NCI-H2029 (cell line): ENCODE data around the gene GMCL2.
A peak's percentile ranks its signal among the peaks of the same experiment; 100 is the strongest.
"Not testable (repeated sequence)": the region's sequence is repeated elsewhere in the genome, so short reads cannot be mapped to it uniquely, and the experiment has no call there.

Experiments
- DNase-seq: peaks from one replicate; lab custom pipeline; 2025; lab: John Stamatoyannopoulos, UW

Gene GMCL2, protein sequence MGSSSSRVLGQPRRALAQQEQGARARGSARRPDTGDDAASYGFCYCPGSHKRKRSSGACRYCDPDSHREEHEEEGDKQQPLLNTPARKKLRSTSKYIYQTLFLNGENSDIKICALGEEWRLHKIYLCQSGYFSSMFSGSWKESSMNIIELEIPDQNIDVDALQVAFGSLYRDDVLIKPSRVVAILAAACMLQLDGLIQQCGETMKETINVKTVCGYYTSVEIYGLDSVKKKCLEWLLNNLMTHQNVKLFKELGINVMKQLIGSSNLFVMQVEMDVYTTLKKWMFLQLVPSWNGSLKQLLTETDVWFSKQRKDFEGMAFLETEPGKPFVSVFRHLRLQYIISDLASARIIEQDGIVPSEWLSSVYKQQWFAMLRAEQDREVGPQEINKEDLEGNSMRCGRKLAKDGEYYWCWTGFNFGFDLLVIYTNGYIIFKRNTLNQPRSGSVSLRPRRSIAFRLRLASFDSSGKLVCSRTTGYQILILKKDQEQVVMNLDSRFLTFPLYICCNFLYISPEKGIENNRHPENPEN

DNA sequence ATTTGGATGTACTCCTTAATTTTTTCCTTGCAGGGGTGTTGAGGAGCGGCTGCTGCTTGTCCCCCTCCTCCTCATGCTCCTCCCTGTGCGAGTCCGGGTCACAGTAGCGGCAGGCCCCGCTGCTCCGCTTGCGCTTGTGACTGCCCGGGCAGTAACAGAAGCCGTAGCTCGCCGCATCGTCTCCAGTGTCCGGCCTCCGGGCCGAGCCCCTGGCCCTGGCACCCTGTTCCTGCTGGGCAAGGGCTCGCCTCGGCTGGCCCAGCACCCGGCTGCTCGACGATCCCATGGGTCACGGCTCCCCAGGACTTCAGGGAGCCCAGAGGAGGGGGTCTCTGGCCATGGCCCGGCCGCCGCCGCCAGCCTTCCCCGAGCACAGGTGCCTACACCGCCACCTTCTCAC is at the start of gene GMCL2:
Gene GMCL2 (minus strand): TSS at position 358 of the 400 bp plus-strand sequence. CDS start 72 bp downstream, at position 286.
- DNase-seq, result no peak

DNA sequence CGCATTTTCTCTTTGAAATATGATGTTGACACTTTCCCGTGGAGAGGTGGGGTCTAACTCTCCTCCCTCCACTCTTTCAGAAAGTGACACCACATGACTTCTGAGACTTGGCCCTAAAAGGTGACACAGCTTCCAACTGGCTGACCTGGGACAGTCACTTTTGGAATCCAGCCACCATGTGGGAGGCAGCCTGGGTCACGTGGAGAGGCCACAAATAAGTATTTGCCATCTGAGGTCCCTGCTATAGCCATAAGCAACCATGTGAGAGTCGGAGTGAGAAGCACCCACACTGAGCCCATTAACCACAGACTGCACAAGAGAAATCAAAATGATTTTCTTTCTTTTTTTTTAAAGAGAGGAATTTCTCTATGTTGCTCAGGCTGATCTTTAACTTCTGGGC is 49.5 kb upstream of the GMCL2 start:
- no peak for DNase-seq

- DNase-seq, result no peak
Measured at GRCh38 chr5:178236126-178236525, 49.0 kb upstream of the GMCL2 start.

DNA sequence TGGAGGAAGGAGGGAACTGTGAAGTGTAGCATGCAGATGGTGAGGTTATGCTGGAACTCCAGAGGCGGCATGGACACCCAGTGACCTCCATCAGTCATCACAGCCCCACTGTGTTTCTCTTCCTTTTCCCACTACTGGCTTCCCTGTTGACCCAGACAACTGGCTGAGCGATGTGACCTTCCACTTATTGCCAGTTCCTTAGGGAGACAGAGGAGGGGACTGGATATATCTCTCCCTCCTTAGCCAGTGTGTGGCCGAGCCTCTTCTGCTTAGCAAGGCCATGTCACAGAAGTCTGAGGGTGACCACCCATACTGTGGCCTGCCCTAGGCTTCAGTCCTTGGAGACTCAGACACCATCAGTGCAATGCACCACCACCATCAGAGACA is 48.4 kb upstream of the GMCL2 start:
- no peak for DNase-seq

DNA sequence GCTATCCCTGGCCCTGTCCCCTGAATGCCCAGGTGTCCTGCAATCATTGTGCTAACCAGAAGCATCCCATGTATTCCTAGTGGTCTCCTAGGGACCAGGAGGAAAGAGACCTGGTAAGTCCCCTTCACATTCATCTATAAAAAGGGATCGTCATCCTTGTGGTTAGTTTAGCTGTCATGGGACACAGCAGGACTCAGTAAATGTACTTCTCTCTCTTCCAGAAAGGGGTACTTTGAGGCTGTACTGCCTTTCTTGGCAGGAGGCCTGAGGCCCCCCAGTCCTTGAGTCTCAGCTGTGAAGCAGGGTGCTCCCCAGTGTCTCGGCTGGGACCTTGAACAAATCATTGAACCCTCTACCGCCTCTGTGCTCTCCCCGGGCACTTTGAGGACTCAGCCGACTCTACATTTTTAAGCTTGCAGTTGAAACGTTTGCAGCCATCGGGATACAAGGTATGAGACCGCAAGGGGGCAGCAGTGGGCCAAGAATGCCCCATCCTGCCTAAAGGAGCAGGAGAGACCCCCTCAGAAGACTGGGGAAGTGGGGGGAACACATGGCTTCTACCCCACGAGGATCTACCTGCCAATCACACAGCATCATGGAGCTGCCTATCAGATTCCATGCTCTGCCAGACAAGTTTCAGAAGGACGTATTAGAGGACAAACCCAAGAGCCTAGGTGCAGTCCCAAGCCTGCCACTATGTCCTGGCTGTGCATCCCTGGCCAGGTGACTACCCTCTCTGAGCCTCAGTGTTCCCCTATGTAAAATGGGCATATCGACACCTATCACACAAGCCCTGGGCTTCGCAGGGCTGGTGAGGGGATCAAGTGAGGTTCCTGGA is 47.8 kb upstream of the GMCL2 start:
- DNase-seq, result no peak

DNA sequence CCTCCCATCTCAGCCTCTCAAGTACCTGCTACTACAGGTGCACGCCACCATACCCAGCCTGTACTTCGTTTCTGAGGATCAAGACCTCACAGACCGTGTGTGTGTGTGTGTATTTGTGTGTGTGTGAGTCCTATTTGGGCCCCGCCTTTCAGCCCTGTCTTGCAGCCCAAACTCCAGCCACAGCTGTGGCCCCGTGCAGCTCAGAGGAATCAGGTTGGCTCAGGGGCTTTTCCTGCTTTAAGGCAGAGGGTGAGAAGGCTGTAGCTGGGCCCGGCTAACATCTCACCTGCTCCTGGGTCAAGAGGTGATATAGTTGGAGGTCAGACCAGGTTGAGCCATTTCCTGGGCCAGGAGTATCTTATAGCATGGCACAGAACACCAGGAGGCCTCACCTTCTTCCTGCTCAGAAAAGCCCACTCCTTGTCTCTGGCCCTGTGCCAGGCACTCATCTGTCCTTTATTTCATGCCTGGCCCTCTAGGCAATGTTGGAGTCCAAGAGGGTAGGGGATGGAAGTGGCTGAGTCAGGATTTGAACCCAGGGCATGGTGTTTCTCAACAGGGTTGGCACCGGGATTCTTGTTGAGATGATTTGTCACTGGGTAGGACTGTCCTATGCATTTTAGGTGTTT is 47.1 kb upstream of the GMCL2 start:
- no peak for DNase-seq

GRCh38 chr5:178232920-178233429 is 45.8 kb upstream of the GMCL2 start:
- DNase-seq, result no peak

DNA sequence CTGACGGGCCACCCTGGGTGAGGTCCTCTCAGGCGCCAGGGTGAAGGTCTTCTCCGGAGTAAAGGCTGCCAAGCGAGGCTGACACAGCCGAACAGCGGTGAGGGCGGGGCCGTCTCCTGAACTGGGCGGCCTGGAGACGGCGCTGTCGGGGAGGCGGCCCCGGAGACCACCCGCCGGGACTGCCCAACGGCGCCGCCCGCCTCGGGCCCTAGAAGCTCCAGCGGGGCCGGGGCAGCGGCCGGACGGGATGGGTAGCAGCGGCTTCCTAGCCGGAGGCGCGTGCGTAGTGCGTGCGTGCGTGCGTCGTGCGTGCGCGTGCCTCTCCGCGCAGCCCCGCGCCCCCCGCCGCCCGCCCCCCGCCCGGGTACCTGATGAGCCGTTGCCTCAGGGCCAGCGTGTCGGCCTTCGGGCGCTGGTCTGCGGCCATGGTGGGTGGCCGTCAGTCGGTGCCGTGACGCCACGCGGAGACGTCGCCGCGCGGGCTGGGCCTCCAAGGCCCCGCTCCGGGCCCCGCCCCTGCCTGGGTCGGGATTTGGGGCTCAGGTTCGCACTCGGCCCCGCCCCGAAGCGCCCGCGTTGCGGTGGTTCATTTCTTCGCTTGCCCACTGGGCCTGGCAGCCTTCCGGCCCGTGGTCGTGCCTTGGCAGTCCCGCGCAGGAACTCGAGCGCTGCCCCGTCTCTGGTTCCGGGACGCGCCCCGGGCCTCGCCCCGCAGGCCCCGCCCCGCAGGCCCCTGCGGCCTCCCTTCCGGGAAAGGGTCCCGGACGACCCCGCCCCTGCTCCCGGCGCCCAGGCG is 45.2 kb upstream of the GMCL2 start, which contains the start of gene PHYKPL:
Gene PHYKPL (minus strand): TSS at position 679 of the 796 bp plus-strand sequence. CDS start 252 bp downstream, at position 427.
- DNase-seq, result peak; percentile 49

DNA sequence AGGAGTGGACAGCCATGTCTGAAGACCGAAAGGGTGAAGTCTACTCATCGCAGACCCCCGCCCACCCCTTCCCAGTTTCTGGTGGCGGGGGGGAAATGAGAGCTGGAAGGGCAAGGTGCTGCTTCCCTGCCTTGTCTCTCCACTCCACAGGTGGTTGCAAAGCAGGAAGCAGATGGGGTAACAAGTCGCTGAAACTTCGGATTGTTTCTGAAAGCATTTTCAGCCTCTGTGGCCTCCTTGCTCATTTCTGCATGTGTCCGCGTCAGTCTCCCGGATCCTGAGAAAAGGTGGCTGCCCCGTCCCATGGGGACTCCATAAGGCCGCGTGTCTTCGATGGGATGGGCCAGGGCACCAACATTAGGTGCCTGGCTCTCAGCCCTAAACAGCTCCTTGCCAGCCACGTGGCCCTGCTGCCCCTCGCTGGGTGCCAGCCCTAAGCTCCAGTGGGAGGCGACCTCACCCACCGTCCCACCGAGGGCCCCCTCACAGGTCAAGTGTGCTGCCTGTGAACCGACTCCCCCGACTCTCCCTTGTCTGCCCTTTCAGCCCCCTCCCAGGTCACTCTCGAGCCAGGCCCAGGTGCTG is 44.5 kb upstream of the GMCL2 start:
- DNase-seq, result no peak

DNA sequence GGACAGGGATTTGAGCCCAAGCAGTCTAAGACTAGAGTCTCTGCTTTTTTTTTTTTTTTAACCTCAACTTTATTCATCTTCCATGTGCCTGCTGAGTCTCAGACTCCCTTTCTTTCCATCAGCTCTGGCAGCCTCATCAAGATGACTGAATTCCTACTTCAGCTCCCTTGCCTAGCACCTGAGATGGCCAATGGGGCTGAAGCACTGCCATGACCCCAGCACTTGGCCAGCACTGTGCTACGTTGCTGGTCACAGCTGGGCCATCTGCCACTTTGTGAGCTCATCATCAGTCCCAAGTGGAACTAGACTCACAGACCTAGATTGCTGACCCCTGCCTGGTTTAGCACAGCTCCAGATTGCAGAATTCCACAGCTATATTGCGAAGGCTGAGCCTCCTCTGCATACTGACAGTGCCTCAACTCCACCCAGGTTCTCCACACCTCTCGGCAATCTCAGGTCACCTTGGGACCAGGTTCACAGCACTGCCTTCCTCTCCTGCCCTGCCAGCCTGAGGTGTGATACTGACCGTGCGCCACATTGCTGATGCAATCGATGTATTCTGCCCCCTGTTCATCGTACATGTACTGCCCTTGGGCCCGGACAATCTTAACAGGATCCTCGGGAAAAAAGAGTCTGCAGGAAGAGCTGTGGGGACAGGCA is 43.8 kb upstream of the GMCL2 start:
- DNase-seq, result no peak

DNA sequence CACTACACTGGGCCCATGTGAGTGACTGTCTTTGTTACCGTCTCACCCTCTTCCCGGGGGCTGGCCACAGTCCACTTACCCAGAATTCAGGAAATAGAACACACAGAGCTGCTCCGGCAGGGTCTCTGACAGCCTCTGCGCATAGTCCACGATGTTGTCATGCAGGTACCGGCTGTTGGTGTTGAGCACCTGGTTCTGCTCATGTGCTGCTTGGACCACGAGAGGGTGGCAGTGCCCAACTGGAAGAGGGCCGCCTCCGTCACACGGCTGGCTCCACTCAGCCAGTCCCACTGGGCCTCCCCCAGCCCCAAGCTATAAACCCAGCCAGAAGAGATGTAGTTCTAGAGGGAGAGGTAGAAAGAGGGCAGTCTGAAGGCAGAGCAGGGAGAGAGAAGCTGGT is 42.7 kb upstream of the GMCL2 start:
- DNase-seq, result no peak

- DNase-seq, result not testable (repeated sequence)
Measured at GRCh38 chr5:178229111-178229510, 41.9 kb upstream of the GMCL2 start.

DNA sequence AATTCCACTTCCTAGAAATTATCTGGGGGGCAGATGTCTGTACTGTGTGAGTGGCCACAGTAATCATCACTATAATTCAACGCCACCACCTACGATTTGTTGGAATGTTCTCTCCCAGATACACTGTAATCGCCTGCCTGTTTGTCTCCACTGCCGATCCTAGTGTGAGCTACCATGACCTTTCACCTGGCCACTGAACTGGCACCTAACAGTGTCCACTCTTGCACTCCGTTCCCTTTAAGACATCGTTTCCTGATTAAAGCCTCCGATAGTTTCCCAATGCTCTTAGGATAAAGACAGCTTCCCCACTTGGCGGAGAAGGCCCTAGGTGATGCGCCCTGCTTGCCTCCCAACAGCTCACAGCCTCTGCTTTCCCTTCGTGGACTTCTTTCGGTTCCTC is 41.4 kb upstream of the GMCL2 start:
- DNase-seq, result no peak

DNA sequence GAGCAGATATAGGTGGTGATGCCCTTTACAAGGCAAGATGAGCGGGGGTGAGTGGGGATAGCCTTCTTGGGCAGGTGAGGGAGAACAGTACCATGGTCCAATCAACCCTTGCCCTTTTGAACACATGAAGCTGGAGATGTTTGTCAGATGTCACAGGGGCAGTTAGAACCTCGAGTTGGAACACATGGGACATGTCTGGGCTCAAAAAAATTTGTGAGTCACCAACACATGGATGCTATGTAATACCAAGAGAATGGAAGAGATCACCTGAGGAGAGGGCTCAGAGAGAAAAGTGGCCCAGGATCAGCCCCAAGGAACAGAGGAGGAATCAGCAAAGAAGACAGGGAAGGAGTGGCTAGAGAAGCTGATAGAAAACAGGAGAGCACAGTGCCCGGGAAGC is 40.8 kb upstream of the GMCL2 start:
- DNase-seq, result no peak

DNA sequence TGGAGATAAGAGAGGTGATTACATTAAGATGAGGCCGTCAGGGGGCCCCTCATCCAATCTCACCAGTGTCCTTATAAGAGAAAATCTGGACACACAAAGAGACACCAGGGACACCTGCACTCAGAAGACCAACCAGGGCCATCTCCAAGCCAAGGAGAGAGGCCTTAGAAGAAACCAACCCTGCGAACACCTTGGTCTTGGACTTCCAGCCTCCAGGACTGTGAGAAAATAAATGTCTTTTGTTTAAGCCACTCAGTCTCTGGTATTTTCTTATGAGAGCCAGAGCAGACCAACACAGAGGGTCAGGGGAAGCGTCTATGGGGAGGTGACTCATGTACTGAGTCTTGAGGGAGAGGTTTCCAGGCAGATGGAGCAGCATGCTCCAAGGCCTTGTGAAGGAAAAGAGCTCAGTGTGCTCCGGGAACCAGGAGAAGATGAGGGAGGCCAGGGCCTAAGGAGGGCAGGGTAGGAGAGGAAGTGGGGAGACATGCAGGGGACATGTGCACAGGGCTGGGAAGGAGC is 40.0 kb upstream of the GMCL2 start:
- no peak for DNase-seq

DNA sequence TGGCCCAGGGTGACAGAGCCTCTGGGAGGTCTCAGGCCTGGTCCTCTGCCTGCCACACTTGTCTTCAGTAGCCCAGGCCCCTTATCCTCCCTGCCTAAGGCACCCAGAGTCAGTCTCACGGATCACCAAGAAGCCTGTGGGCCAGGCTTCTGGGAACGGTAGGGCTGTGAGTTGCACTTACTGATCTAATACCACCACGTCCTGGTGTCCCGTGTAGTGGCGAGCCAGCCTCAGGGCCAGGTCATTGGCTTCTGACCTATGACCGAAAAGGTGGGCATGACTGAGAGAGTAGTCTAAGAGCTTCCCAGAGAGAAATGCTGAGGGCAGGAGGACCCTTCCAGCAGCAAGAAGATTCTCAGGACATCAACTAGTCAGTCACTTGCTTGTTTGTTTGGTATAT is 38.0 kb upstream of the GMCL2 start:
- no peak for DNase-seq

GRCh38 chr5:178224403-178224802 is 37.2 kb upstream of the GMCL2 start:
- no peak for DNase-seq

DNA sequence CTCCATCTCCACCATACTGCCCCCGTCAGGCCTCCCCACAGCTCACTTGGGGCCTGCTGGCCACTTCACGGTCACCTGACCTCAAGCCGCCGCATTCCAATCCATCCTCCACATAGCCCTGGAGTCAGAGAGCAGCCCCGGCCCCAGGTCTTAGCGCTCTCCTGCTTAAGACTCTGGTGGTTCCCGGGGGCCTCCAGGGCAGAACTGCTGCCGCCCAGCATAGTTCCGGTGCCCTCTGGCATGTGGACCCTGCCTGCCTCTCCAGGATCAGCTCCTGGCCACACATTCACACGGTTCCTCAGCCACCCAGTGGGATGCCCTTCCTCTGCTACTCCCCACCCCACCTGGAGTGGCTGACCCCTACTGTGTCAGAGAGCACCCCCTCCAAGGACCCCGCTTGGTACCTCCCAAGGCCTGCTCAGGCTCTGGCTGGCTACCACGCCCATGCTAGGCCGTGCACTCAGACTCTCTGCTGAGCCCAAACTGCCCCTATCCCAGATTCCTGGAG is 36.7 kb upstream of the GMCL2 start:
- no peak for DNase-seq

- no peak for DNase-seq
Measured at GRCh38 chr5:178223196-178223773, 36.1 kb upstream of the GMCL2 start.

- no peak for DNase-seq
Measured at GRCh38 chr5:178222292-178222691, 35.1 kb upstream of the GMCL2 start.
